ENCODE results near the gene SNTG2. TPM values are rescaled to one million over a fixed set of nuclear protein-coding genes. Genes with fewer than 3 reads are reported as not detected.
"Not testable (repeated sequence)": the region's sequence is repeated elsewhere in the genome, so short reads cannot be mapped to it uniquely, and the experiment has no call there.

The SNTG2 gene
- total RNA-seq, 4 donors from 2014 or later = 1.9 to 14.0 (median 6.7) TPM

DNA sequence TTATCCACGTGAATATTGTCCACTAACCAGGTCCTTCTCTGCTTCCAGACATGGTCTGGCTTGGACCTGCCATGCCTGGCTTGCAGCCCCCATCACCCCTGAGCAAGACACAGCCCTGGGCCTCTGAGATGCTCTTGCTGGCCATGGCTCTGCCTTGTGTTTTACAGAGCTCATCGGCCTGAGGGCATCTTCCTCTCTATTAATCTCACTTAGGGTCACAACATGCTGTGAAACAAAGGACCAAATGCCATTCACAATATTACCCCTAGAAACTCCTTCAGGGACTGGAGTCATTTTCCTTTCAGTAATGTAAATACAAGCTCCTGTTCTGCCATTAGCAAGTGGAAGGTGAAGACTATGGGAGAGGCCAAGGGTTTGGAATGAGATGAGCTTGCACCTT is 455.8 kb downstream of the SNTG2 start:
- ATAC-seq (ENCODE audit: low FRiP score) (no peak), DNase-seq (ENCODE audit: low spot score) (no peak)
- TF ChIP-seq, protein P1, sequence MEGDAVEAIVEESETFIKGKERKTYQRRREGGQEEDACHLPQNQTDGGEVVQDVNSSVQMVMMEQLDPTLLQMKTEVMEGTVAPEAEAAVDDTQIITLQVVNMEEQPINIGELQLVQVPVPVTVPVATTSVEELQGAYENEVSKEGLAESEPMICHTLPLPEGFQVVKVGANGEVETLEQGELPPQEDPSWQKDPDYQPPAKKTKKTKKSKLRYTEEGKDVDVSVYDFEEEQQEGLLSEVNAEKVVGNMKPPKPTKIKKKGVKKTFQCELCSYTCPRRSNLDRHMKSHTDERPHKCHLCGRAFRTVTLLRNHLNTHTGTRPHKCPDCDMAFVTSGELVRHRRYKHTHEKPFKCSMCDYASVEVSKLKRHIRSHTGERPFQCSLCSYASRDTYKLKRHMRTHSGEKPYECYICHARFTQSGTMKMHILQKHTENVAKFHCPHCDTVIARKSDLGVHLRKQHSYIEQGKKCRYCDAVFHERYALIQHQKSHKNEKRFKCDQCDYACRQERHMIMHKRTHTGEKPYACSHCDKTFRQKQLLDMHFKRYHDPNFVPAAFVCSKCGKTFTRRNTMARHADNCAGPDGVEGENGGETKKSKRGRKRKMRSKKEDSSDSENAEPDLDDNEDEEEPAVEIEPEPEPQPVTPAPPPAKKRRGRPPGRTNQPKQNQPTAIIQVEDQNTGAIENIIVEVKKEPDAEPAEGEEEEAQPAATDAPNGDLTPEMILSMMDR (IDR thresholded peaks at IDR 0.05) = no peak

DNA sequence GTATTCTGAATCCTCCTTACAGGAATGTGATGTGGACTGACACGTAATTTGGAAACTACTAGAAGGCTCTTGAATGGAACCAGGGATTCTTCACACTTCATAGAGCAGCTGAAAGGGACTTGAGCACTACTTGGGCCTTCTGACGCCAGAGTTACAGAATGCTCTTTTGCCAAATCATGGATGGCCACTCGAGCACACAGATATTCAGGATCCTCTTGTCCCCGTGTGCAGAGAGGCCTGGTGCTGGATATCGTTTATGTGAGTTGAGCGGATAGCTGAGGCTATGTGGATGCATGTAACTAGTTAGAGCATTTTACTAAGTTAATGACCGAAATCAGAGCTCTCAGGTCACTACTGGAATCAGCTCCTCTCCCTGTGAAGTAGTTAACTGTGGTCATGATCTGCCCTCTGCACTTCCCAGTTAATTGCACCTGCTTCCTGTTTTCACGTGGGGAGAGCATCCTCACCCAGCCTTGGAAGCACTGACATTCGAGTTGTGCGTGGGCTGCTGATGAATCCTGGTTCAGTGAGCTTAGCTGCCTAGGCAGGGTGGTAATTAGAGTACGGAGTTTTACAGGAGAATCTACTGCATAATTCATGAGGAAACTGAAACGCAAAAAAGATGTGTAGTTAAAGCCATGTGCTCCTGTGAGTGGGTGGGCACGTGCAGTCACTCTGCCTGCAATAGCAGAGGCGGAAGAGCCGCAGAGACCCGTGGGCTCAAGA is 457.5 kb downstream of the SNTG2 start:
- TF ChIP-seq, protein P1 (IDR thresholded peaks at IDR 0.05) = no peak
- ATAC-seq (ENCODE audit: low FRiP score) = no peak

DNA sequence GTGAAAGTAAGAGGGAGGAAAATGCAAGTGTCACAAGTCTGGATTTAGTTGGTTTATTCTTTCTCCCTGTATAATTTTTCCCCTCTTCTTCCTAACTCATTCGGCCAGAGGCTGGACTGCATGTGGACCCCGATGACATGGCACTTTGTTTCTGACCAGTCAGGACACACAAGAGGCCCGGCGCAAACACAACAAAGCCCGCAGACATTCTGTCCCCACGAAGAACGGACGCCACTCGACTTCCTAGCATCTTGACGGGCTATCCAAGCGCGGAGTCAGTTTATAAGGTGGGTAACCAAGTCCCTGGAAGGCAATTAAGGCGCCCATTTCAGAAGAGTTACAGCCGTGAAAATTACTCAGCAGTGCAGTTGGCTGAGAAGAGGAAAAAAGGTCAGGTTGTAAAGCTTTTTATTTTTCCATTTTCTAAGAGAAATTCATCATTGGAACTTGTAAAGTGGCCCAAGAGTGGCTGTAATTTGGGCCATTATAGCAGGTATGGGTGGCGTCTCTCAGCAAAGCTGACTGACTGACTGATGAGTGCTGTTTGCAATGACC is 462.6 kb downstream of the SNTG2 start, which contains the start of gene TPO:
Gene TPO (plus strand): TSS at position 308 of the 555 bp plus-strand sequence. CDS start 946 bp downstream, outside the sequence.
- ATAC-seq (ENCODE audit: low FRiP score) = no peak
- TF ChIP-seq, protein P1 (IDR thresholded peaks at IDR 0.05) = no peak
- DNase-seq (ENCODE audit: low spot score) = no peak

More for the DNA sequence above, 457.5 kb downstream of the SNTG2 start:
- no peak for DNase-seq (ENCODE audit: low spot score)

DNA sequence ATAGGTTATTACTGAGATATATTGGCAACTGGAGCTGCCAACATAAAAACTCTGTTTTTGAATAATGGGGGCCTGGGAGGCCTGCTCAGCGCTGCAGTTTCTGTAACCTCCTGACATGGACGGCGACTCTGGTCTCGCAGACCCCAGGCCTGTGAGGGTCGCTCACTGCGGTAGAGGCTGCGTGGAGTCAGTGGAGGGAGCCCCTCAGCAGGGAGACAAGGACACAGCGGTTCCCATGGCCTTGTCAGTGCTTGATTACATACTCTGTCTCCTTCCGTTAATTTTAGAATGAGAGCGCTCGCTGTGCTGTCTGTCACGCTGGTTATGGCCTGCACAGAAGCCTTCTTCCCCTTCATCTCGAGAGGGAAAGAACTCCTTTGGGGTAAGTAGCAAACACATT is 463.5 kb downstream of the SNTG2 start:
- TF ChIP-seq, protein P1 (IDR thresholded peaks at IDR 0.05) = no peak
- ATAC-seq (ENCODE audit: low FRiP score) = no peak

DNA sequence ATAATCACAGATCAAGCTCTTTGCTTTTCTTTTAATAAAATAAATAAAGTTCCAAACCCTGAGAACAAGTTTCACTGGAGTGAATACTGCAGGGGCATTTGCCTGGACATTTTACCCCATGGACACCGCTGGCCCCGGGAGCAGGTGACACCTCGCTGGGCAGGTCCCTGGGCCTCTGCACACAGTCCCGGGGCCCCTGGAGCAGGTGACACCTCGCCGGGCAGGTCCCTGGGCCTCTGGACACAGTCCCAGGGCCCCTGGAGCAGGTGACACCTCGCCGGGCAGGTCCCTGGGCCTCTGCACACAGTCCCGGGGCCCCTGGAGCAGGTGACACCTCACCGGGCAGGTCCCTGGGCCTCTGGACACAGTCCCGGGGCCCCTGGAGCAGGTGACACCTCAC is 464.3 kb downstream of the SNTG2 start:
- not testable (repeated sequence) for DNase-seq (ENCODE audit: low spot score)

More for the DNA sequence above, 463.5 kb downstream of the SNTG2 start:
- no peak for DNase-seq (ENCODE audit: low spot score)

DNA sequence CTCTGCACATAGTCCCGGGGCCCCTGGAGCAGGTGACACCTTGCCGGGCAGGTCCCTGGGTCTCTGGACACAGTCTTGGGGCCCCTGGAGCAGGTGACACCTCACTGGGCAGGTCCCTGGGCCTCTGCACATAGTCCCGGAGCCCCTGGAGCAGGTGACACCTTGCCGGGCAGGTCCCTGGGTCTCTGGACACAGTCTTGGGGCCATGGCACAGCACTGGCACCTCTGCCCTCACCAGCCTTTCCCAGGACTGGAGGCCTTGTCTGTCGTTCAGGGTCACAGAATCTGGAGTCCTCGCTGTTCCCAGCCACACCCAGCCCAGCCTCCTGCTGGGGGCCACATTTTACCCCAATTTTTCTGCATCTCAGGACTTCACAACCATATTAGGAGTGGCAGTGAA is 464.9 kb downstream of the SNTG2 start:
- DNase-seq (ENCODE audit: low spot score) (no peak), ATAC-seq (ENCODE audit: low FRiP score) (no peak)
- TF ChIP-seq, protein P1 (IDR thresholded peaks at IDR 0.05) = no peak

More for the DNA sequence above, 464.3 kb downstream of the SNTG2 start:
- not testable (repeated sequence) for ATAC-seq (ENCODE audit: low FRiP score)

Data from omental fat pad (tissue), 4 donors.